Breast epithelium (tissue), 3 donors: ENCODE results near the gene CTNNA3.

Experiments
- CTCF ChIP-seq, 3 donors: fragments of 450-650 bp; IDR thresholded peaks; one replicate each; pipeline ENCODE4 v1.5.1; 2016 to 2017; ENCODE audit warnings: antibody characterized with exemption in 3 of 3, mild to moderate bottlenecking in 3 of 3, moderate library complexity in 3 of 3
- POLR2A ChIP-seq: fragments of 450-650 bp; IDR thresholded peaks from one replicate; pipeline ENCODE4 v1.6.1; 2016; ENCODE audit warnings: antibody characterized with exemption, mild to moderate bottlenecking, moderate library complexity
- POLR2AphosphoS5 ChIP-seq, 3 donors: sonication (generic); formaldehyde crosslinking; IDR thresholded peaks; one replicate each; pipeline ENCODE4 v1.6.1; 2017; ENCODE audit warnings: antibody characterized with exemption in 3 of 3

- no peak for TF ChIP-seq POLR2A
- TF ChIP-seq CTCF (IDR thresholded peaks at IDR 0.05), result no peak
- TF ChIP-seq POLR2AphosphoS5 (IDR thresholded peaks at IDR 0.05), result no peak
Observed at GRCh38 chr10:65907199-65907712, 1788.7 kb downstream of the CTNNA3 start.
